ENCODE results near the gene P2RY8.

DNA sequence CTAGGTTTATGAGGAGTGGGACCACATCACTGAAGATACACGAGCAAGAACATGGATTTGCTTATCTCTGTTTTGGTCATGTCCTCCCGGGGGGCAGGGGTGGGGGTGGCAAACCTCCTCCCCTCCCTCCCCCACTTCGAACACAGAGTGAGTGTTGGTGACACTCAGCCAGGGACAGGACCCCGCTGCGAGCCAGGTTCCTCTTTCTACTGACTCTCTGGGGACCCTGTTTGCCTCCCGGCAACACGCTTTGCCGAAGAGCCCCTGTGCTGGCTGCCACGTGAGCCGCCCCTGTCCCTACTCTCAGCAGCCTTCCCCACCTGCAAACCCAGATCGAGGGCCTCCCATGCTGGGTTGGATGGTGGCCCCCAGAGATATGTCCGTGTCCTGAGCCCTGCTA is 34.7 kb downstream of the P2RY8 start:
- no peak for TF ChIP-seq YY1 (IDR thresholded peaks at IDR 0.05; ENCODE audit: low read depth, low read length)
- peak; percentile 43; the same call in 1 of the 2 replicates for TF ChIP-seq NFIC (IDR thresholded peaks at IDR 0.05; ENCODE audit: low read depth, low read length)
- TF ChIP-seq CTCF (IDR thresholded peaks at IDR 0.05 in 2 of 3, conservative IDR thresholded peaks at IDR 0.05 in 1 of 3; ENCODE audit: control insufficient read depth in 2 of 3, extremely low read depth in 1 of 3, insufficient read depth in 1 of 3, low read depth in 3 of 3, low read length in 3 of 3) = no peak
- TF ChIP-seq ETV6 (conservative IDR thresholded peaks at IDR 0.05 in 1 of 2, IDR thresholded peaks at IDR 0.05 in 1 of 2; ENCODE audit: borderline replicate concordance in 1 of 2, low read depth in 1 of 2) = no peak
- no peak for TF ChIP-seq FOXM1 (IDR thresholded peaks at IDR 0.05; ENCODE audit: low read depth, low read length)
- TF ChIP-seq, protein P1, sequence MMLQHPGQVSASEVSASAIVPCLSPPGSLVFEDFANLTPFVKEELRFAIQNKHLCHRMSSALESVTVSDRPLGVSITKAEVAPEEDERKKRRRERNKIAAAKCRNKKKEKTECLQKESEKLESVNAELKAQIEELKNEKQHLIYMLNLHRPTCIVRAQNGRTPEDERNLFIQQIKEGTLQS (IDR thresholded peaks at IDR 0.05; ENCODE audit: borderline replicate concordance, extremely low read depth, low read depth, low read length) = no peak
